ENCODE measurements around the gene FNBP1. TPM values are rescaled to one million over a fixed set of nuclear protein-coding genes. Genes with fewer than 3 reads are reported as not detected.

Gene FNBP1
- total RNA-seq, 1 experiment from 2014 or later = 43.6 TPM

GRCh38 chr9:129898185-129898584, 144.8 kb downstream of the FNBP1 start:
- H3K4me3 Mint-ChIP-seq = no peak overlapping the region
- H3K27ac Mint-ChIP-seq = peak overlapping the region; percentile 53; the same call in 1 of the 2 replicates
- ChIA-PET CTCF (interaction anchor here (0.6 to 1.7 kb wide), 5 partner anchors 9 to 346 kb away, joined by 3 to 8 read pairs (median 6); no protein-coding TSS in a partner anchor), POLR2A (no interaction called here)
- peaks cover 51% of the 10 kb centered on the region for H3K36me3 Mint-ChIP-seq
- no peaks in the 10 kb centered on the region for H3K27me3 Mint-ChIP-seq (ENCODE audit: low read depth)
- ATAC-seq (peak; percentile 34; the same call in 1 of the 2 replicates), DNase-seq (ENCODE audit: low spot score) (no peak)
- H3K4me1 Mint-ChIP-seq = no peaks in the 10 kb centered on the region
- TF ChIP-seq NR3C1 (CRISPR knock-in tag; conservative IDR thresholded peaks at IDR 0.05; ENCODE audit: low read depth) = no peak
- TF ChIP-seq, protein P1, sequence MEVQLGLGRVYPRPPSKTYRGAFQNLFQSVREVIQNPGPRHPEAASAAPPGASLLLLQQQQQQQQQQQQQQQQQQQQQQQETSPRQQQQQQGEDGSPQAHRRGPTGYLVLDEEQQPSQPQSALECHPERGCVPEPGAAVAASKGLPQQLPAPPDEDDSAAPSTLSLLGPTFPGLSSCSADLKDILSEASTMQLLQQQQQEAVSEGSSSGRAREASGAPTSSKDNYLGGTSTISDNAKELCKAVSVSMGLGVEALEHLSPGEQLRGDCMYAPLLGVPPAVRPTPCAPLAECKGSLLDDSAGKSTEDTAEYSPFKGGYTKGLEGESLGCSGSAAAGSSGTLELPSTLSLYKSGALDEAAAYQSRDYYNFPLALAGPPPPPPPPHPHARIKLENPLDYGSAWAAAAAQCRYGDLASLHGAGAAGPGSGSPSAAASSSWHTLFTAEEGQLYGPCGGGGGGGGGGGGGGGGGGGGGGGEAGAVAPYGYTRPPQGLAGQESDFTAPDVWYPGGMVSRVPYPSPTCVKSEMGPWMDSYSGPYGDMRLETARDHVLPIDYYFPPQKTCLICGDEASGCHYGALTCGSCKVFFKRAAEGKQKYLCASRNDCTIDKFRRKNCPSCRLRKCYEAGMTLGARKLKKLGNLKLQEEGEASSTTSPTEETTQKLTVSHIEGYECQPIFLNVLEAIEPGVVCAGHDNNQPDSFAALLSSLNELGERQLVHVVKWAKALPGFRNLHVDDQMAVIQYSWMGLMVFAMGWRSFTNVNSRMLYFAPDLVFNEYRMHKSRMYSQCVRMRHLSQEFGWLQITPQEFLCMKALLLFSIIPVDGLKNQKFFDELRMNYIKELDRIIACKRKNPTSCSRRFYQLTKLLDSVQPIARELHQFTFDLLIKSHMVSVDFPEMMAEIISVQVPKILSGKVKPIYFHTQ (CRISPR knock-in tag; IDR thresholded peaks at IDR 0.05) = no peak
- no peak for TF ChIP-seq ZNF396 (CRISPR knock-in tag; IDR thresholded peaks at IDR 0.05; ENCODE audit: borderline replicate concordance)
- TF ChIP-seq ZNF138 (CRISPR knock-in tag; conservative IDR thresholded peaks at IDR 0.05) = no peak
- no peak for TF ChIP-seq ZNF317 (CRISPR knock-in tag; IDR thresholded peaks at IDR 0.05; ENCODE audit: borderline replicate concordance, low read depth)
- TF ChIP-seq ZBTB21 (CRISPR knock-in tag; IDR thresholded peaks at IDR 0.05; ENCODE audit: borderline replicate concordance) = no peak
- no peak for TF ChIP-seq ELF4 (CRISPR knock-in tag; IDR thresholded peaks at IDR 0.05; ENCODE audit: low read depth)
- no peak for TF ChIP-seq HMGA2 (CRISPR knock-in tag; IDR thresholded peaks at IDR 0.05)
- TF ChIP-seq, protein P2, sequence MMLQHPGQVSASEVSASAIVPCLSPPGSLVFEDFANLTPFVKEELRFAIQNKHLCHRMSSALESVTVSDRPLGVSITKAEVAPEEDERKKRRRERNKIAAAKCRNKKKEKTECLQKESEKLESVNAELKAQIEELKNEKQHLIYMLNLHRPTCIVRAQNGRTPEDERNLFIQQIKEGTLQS (CRISPR knock-in tag; conservative IDR thresholded peaks at IDR 0.05) = no peak
- no peak for TF ChIP-seq SP1 (CRISPR knock-in tag; conservative IDR thresholded peaks at IDR 0.05)
- no peak for TF ChIP-seq CREB1 (CRISPR knock-in tag; IDR thresholded peaks at IDR 0.05)
- no peak for TF ChIP-seq FOXJ3 (CRISPR knock-in tag; IDR thresholded peaks at IDR 0.05; ENCODE audit: borderline replicate concordance)
- no peak for TF ChIP-seq JUN (CRISPR knock-in tag; IDR thresholded peaks at IDR 0.05)
- TF ChIP-seq, protein P3, sequence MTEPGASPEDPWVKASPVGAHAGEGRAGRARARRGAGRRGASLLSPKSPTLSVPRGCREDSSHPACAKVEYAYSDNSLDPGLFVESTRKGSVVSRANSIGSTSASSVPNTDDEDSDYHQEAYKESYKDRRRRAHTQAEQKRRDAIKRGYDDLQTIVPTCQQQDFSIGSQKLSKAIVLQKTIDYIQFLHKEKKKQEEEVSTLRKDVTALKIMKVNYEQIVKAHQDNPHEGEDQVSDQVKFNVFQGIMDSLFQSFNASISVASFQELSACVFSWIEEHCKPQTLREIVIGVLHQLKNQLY (CRISPR knock-in tag; IDR thresholded peaks at IDR 0.05) = no peak
- TF ChIP-seq ZNF263 (CRISPR knock-in tag; IDR thresholded peaks at IDR 0.05; ENCODE audit: low read depth) = no peak
- TF ChIP-seq FOXK1 (CRISPR knock-in tag; IDR thresholded peaks at IDR 0.05) = no peak
- H3K9me3 Mint-ChIP-seq = no peaks in the 10 kb centered on the region

GRCh38 chr9:129897263-129897662, 145.7 kb downstream of the FNBP1 start:
- Mint-ChIP-seq H3K9me3 (no peaks in the 10 kb centered on the region), H3K4me1 (no peaks in the 10 kb centered on the region), H3K36me3 (peaks cover 47% of the 10 kb centered on the region), H3K4me3 (no peak overlapping the region), H3K27me3 (ENCODE audit: low read depth) (no peaks in the 10 kb centered on the region), H3K27ac (peak overlapping the region; percentile 25; the same call in 1 of the 2 replicates)
- no peak for TF ChIP-seq PREB (CRISPR knock-in tag; IDR thresholded peaks at IDR 0.05; ENCODE audit: borderline replicate concordance)
- TF ChIP-seq FOXK1 (CRISPR knock-in tag; IDR thresholded peaks at IDR 0.05) = no peak
- TF ChIP-seq ZNF396 (CRISPR knock-in tag; IDR thresholded peaks at IDR 0.05; ENCODE audit: borderline replicate concordance) = no peak
- TF ChIP-seq CREB1 (CRISPR knock-in tag; IDR thresholded peaks at IDR 0.05) = no peak
- TF ChIP-seq EMX1 (CRISPR knock-in tag; IDR thresholded peaks at IDR 0.05) = no peak
- no peak for TF ChIP-seq NFYB (CRISPR knock-in tag; conservative IDR thresholded peaks at IDR 0.05; ENCODE audit: low read depth)
- TF ChIP-seq FOXJ3 (CRISPR knock-in tag; IDR thresholded peaks at IDR 0.05; ENCODE audit: borderline replicate concordance) = no peak
- ATAC-seq = no peak
- DNase-seq (ENCODE audit: low spot score) = no peak
- CTCF ChIA-PET = interaction anchor here (1.4 to 1.7 kb wide), 2 partner anchors 11 to 67 kb away, joined by 3 to 7 read pairs; no protein-coding TSS in a partner anchor
- POLR2A ChIA-PET = no interaction called here
